ENCODE measurements around the gene KHK. TPM values are rescaled to one million over a fixed set of nuclear protein-coding genes. Genes with fewer than 3 reads are reported as not detected.

Gene KHK
- total RNA-seq, 1 experiment from 2014 or later, result 0.11 TPM

DNA sequence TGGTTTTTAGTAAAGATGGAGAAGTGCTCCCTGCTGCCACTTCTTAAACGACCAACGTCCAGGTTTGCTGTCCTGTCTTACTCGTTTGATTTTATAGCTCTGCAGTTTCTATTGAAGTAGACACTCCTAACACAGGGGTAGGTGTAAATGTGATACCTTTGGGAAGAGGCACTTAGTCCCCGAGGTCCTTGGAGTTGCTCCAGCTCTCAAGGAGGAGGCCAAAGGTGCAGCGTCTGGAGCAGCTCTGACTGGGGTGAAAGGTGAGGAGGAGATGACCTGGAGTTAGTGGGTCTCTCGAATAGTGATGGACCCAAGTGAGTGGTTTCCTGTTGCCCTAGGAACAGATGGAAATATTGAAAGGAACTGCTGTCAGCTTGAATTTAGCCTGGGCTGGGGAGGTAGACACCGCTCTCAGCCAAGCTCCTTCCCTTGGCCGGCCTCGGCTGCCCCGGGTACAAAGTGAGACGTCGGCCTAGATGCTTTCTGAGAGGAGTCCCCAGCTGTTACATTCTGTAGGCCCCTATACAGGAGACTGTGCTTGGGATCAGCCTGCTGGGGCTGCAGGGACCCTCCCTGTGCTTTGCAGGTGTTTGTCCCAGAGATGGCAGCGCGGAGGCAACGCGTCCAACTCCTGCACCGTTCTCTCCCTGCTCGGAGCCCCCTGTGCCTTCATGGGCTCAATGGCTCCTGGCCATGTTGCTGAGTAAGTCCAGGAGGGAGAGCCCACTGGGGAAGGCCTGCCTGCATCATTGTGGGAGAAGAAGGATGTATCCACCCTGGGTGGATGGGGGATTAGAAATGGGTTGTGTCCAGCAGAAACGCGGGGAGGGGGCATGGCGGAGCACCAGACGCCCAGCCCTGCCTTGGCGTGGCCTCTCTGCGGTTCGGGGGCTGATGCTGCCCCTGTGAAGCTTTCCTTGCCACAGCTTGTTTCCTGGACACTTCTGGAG lies 5.4 kb downstream of the KHK start:
- no peak for DNase-seq (ENCODE audit: low read depth in 1 of 2, low spot score in 2 of 2)
- Histone ChIP-seq H3K9me3 (replicated peaks) (no peaks in the 10 kb centered on the region), H3K4me3 (no peak overlapping the region), H3K4me1 (replicated peaks) (peaks cover 4% of the 10 kb centered on the region), H3K36me3 (no peaks in the 10 kb centered on the region), H3K27ac (no peak overlapping the region), H3K27me3 (replicated peaks) (no peaks in the 10 kb centered on the region)

DNA sequence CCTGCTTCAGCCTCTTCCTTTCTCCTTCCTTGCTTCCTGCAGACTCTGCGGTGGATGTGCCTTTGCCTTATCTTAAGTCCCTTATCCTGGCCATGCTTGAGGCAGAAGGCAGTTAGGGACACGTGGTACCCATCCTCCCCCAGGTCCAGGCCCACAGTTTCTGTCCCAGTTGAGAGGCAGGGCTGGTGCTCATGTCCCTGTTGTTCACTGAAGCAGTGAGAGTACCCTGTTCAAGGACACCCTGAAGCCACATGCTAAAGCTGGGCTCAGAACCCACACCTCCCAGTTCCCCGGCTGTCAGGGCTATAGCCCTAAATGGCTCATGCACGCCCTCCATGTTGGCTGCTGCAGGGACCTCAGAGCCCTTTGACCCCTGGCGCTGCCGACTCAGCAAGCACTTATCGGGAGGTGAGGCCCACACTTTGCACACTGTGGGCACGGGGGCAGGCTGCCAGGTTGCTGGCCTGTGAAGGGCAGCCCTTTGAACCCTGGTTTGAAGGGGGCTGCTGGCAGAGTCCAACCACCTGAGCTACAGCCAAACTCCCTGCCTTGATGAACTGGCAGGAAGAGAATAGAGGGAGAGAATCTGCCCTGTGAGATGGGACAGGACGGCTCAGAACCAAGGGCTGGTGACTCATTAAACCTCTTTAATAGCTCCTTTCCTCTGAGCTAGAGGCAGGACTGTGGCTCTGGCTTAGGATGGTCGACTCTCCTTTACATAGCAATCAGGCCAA lies 6.3 kb downstream of the KHK start:
- Histone ChIP-seq H3K9me3 (replicated peaks) (no peaks in the 10 kb centered on the region), H3K4me3 (no peak overlapping the region), H3K4me1 (replicated peaks) (peaks cover 4% of the 10 kb centered on the region), H3K27me3 (replicated peaks) (no peaks in the 10 kb centered on the region), H3K27ac (no peak overlapping the region), H3K36me3 (no peaks in the 10 kb centered on the region)
- no peak for DNase-seq (ENCODE audit: low read depth in 1 of 2, low spot score in 2 of 2)

DNA sequence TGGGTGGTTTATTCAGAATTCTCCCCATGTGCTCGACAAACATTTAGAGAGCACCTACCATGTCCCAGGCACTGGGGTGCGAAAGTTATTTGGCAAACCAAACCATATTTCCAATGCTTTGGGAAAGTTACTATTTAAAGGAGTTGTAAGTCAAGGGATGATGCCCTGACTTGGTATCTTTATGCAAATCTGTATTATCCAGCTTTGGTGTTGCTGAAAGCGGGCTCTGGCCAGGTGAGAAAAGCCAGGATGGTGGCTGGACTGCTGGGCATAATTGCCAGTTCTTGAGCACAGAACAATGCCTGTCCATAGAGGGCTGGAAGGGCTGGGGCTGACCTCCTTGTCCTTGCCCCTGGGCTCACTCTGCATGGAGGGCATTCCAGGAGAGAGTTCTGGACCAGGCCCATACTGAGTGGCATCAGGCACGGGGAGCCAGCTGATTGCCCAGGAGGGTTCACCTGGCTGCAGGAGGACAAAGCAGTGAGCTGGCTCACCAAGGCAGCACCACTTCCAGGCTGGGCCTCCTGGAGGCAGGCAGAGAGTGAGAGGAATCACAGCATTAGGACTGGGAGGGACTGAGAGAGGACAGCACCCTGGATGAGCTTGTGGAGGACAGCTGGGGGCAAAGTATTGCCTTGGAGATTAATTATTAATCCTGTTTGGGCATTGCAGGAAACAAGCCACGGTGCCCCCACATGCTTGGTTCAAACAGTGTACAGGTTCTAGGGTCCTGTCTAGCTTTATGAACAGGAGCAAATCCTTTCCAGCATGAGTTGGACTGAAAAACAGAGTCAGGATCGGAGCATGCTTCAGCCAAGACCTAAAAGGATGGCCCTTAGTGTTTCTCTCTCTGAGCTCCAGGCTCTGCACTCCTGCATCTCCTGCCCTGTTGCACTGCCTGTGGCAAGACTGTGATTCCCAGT lies 7.1 kb downstream of the KHK start:
- H3K27me3 ChIP-seq (replicated peaks), result no peaks in the 10 kb centered on the region
- no peak for DNase-seq (ENCODE audit: low read depth in 1 of 2, low spot score in 2 of 2)
- no peaks in the 10 kb centered on the region for H3K9me3 ChIP-seq (replicated peaks)
- no peak overlapping the region for H3K27ac ChIP-seq
- H3K36me3 ChIP-seq, result no peaks in the 10 kb centered on the region
- peaks cover 4% of the 10 kb centered on the region for H3K4me1 ChIP-seq (replicated peaks)
- H3K4me3 ChIP-seq, result no peak overlapping the region

DNA sequence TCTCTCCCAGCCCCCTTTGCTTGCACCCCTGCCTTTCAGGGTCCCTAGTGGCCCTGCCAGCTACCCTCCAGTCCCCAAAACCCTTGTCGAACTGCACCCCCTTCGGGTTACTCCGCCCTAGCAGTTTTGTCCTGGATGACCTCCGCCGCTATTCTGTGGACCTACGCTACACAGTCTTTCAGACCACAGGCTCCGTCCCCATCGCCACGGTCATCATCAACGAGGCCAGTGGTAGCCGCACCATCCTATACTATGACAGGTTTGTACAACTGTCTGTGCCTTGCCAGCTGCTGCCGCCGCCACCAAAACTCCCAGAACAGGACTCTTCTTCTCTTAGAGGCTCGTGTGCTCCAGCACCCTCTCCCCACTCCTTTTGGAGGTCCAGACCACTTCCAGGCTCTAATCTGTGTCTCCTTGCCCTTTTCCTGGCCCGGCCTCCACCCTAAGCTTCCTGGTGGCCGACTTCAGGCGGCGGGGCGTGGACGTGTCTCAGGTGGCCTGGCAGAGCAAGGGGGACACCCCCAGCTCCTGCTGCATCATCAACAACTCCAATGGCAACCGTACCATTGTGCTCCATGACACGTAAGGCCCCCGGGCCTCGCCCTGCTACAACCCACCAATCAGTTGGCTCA lies 7.9 kb downstream of the KHK start:
- DNase-seq (ENCODE audit: low read depth in 1 of 2, low spot score in 2 of 2), result no peak
- Histone ChIP-seq H3K27ac (no peak overlapping the region), H3K27me3 (replicated peaks) (no peaks in the 10 kb centered on the region), H3K4me3 (no peak overlapping the region), H3K9me3 (replicated peaks) (no peaks in the 10 kb centered on the region), H3K4me1 (replicated peaks) (peaks cover 4% of the 10 kb centered on the region), H3K36me3 (no peaks in the 10 kb centered on the region)

DNA sequence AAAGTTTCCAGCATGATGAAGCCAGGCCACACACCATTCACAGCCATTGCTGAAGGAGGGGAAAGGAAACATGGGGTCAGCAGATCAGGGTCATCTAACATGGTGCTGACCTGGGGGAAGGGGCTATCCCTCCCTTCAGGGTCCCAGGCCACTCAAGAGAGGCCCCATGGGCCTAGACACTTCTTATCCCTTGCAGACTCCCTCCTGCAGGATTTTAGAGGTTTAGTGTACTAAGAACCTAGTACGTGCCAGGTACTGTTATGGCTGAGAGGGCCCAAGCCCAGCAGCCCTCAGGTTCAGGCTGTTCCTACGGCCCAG lies 8.8 kb downstream of the KHK start:
- Histone ChIP-seq H3K4me3 (no peak overlapping the region), H3K27ac (no peak overlapping the region), H3K4me1 (replicated peaks) (peaks cover 4% of the 10 kb centered on the region), H3K36me3 (no peaks in the 10 kb centered on the region), H3K27me3 (replicated peaks) (no peaks in the 10 kb centered on the region), H3K9me3 (replicated peaks) (no peaks in the 10 kb centered on the region)
- no peak for DNase-seq (ENCODE audit: low read depth in 1 of 2, low spot score in 2 of 2)

DNA sequence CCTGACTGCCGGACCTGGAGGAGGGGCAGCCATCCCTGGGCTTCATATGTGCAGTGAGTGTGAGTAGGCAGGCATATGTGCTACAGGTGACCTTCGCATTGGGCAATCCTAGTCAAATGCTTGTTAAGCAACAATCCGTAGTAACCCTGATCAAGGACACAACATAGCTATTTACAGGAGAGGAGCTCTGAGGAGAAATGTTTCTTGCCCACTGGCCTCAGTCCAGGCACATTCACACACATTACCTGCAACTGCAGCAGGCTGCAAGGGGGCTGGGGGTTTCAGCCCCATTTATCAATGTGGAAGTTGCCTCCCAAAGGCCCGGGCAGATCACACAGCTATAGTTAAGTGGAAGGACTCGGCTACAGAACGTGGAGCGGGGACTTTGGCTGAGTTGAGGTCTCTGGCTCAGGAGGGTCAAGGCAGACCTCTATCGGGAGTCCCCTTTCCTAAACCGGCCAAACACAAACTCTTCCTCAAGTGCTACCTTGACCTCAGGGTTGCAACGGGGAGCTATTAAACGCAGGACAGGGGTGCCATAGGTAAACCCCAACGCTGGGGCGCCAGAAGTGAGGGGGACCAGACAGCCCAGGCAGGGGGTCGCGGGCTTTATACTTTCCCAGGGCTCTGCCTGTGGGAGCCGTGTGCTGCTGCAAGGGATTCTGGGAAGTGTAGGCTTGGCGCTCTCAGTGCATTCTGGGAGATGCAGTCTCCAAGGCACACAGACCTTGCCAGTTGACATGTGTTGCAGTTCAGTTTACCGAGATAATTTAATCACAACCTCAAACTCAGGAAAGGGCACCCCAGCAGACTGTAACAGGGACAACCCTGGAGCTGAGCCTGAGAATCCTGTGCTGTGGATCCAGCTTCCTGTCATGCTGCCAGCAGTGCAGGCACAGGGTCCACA lies 9.4 kb downstream of the KHK start:
- Histone ChIP-seq H3K36me3 (no peaks in the 10 kb centered on the region), H3K9me3 (replicated peaks) (no peaks in the 10 kb centered on the region), H3K27ac (no peak overlapping the region), H3K4me3 (no peak overlapping the region), H3K4me1 (replicated peaks) (peaks cover 4% of the 10 kb centered on the region), H3K27me3 (replicated peaks) (no peaks in the 10 kb centered on the region)
- DNase-seq (ENCODE audit: low read depth in 1 of 2, low spot score in 2 of 2), result no peak

DNA sequence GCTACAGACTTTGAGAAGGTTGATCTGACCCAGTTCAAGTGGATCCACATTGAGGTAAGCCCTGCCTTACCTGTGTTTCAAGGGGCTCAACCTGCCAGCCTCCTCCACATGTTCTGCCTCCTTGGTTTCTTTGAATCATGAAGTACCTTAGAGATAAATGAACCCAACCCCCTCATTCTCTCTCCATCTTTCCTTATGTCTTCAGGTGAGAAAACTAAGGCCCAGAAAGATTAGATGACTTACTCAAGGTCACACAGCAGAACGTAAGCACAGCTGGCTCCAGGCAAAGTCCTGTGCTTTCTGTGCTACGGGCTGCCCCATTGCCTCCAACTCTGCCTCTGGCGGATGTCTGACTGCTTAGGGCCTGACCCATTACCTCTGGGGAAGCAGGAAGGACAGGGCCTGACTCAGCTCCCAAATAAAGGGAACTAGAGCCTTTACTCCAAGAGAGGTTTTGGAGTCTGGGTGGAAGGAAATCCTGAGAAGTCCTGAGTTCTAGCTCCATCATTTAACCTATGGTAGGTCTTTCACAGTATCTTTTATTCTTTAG lies 10.3 kb downstream of the KHK start:
- no peak for DNase-seq (ENCODE audit: low read depth in 1 of 2, low spot score in 2 of 2)
- H3K4me3 ChIP-seq, result no peak overlapping the region
- H3K27me3 ChIP-seq (replicated peaks), result no peaks in the 10 kb centered on the region
- no peaks in the 10 kb centered on the region for H3K9me3 ChIP-seq (replicated peaks)
- H3K36me3 ChIP-seq, result no peaks in the 10 kb centered on the region
- peaks cover 4% of the 10 kb centered on the region for H3K4me1 ChIP-seq (replicated peaks)
- no peak overlapping the region for H3K27ac ChIP-seq

DNA sequence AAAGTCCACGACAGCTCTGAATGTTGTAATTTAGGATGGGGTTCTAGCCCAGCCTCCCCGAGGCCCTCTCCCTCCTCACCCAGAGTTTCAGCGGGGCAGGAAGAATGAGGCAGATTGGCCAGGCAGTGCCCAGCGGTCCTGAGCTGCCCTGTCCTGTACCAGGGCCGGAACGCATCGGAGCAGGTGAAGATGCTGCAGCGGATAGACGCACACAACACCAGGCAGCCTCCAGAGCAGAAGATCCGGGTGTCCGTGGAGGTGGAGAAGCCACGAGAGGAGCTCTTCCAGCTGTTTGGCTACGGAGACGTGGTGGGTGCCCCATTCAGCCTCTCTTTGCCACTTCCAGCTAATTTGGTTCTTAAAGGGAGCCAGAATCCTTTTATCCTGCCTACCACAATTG lies 10.8 kb downstream of the KHK start:
- no peak overlapping the region for H3K4me3 ChIP-seq
- H3K9me3 ChIP-seq (replicated peaks), result no peaks in the 10 kb centered on the region
- H3K4me1 ChIP-seq (replicated peaks), result peaks cover 4% of the 10 kb centered on the region
- no peaks in the 10 kb centered on the region for H3K36me3 ChIP-seq
- no peaks in the 10 kb centered on the region for H3K27me3 ChIP-seq (replicated peaks)
- H3K27ac ChIP-seq, result no peak overlapping the region
- DNase-seq (ENCODE audit: low read depth in 1 of 2, low spot score in 2 of 2), result no peak

DNA sequence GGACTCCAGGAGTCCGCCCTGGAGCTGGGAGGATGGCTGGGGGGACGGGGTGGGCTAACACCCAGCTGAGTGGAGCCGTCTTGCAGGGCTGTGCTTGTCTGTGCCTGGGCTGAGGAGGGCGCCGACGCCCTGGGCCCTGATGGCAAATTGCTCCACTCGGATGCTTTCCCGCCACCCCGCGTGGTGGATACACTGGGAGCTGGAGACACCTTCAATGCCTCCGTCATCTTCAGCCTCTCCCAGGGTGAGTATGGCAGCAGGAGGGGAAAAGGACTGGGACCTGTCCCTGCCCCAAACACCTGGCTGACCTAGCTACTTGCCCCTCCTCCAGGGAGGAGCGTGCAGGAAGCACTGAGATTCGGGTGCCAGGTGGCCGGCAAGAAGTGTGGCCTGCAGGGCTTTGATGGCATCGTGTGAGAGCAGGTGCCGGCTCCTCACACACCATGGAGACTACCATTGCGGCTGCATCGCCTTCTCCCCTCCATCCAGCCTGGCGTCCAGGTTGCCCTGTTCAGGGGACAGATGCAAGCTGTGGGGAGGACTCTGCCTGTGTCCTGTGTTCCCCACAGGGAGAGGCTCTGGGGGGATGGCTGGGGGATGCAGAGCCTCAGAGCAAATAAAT lies 12.9 kb downstream of the KHK start:
- no peaks in the 10 kb centered on the region for H3K9me3 ChIP-seq (replicated peaks)
- H3K27ac ChIP-seq, result no peak overlapping the region
- H3K4me3 ChIP-seq, result no peak overlapping the region
- H3K27me3 ChIP-seq (replicated peaks), result no peaks in the 10 kb centered on the region
- DNase-seq (ENCODE audit: low read depth in 1 of 2, low spot score in 2 of 2), result no peak
- peaks cover 4% of the 10 kb centered on the region for H3K4me1 ChIP-seq (replicated peaks)
- H3K36me3 ChIP-seq, result no peaks in the 10 kb centered on the region

DNA sequence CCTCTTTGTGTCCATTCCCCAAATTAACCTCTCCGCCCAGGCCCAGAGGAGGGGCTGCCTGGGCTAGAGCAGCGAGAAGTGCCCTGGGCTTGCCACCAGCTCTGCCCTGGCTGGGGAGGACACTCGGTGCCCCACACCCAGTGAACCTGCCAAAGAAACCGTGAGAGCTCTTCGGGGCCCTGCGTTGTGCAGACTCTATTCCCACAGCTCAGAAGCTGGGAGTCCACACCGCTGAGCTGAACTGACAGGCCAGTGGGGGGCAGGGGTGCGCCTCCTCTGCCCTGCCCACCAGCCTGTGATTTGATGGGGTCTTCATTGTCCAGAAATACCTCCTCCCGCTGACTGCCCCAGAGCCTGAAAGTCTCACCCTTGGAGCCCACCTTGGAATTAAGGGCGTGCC lies 13.5 kb downstream of the KHK start:
- no peaks in the 10 kb centered on the region for H3K9me3 ChIP-seq (replicated peaks)

DNA sequence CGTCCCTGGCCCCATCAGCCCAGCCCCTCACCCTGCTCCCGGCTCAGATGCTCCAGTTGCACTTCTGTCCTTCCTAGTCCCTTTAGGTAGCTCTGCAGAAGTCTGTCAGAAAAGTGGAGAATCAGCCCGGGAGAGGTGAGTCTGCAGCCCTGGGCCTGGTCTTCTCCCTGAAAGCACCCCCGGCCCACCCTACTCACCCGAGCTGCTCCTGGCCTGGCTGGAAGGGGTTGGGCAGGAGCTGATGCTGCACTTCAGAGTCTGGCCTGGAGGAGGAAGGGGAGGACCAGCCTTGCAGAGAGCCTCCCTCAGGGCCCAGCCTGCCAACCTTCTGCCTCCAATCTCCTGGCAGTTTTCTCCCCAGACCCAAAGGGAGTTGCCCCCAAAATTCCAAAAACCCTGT lies 15.8 kb downstream of the KHK start:
- Histone ChIP-seq H3K4me3 (no peak overlapping the region), H3K9me3 (replicated peaks) (no peaks in the 10 kb centered on the region; the same call in 1 of the 2 replicates), H3K36me3 (no peaks in the 10 kb centered on the region), H3K27me3 (replicated peaks) (no peaks in the 10 kb centered on the region), H3K4me1 (replicated peaks) (no peaks in the 10 kb centered on the region), H3K27ac (no peak overlapping the region)
- DNase-seq (ENCODE audit: low read depth in 1 of 2, low spot score in 2 of 2), result no peak

More for the DNA sequence above, 13.5 kb downstream of the KHK start:
- no peak for DNase-seq (ENCODE audit: low read depth in 1 of 2, low spot score in 2 of 2)
- Histone ChIP-seq H3K36me3 (no peaks in the 10 kb centered on the region), H3K4me1 (replicated peaks) (peaks cover 4% of the 10 kb centered on the region), H3K4me3 (no peak overlapping the region), H3K27ac (no peak overlapping the region), H3K27me3 (replicated peaks) (no peaks in the 10 kb centered on the region)

DNA sequence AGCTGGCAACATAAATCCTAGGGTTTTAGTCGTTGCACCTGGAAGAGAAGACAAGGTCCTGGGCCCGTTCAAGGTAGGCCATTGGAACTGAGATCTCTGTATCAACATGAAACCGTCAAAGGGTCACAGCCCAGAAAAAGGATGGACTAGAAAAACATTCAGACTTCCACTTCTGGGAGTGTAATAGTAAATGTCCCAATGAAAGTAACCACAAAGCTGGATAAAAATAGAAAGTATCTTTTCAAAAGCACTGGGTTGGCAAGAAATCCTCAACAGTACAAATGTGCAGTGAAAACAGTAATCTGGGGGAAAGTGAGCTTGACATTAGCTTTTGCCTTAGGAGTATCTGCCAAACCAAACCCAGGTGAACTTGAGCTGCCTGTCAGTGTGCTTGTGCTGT lies 19.4 kb downstream of the KHK start:
- Histone ChIP-seq H3K36me3 (no peaks in the 10 kb centered on the region), H3K4me3 (no peak overlapping the region), H3K9me3 (replicated peaks) (no peaks in the 10 kb centered on the region; the same call in 1 of the 2 replicates), H3K4me1 (replicated peaks) (no peaks in the 10 kb centered on the region), H3K27ac (no peak overlapping the region), H3K27me3 (replicated peaks) (no peaks in the 10 kb centered on the region)
- DNase-seq (ENCODE audit: low read depth in 1 of 2, low spot score in 2 of 2), result no peak
